ENCODE data around the gene DHX30. TPM values are rescaled to one million over a fixed set of nuclear protein-coding genes. Genes with fewer than 3 reads are reported as not detected.

Gene DHX30
- total RNA-seq, 4 donors from 2014 or later = 31.0 to 52.3 (median 47.9) TPM

- Histone ChIP-seq H3K4me1 (no peaks in the 10 kb centered on the region), H3K36me3 (peaks cover 0 to 76% (median 23%) of the 10 kb centered on the region in 4 donors), H3K4me3 (no peak overlapping the region), H3K27ac (no peak overlapping the region), H3K27me3 (no peaks in the 10 kb centered on the region), H3K9me3 (no peaks in the 10 kb centered on the region)
- WGBS, 2 donors (ENCODE audit: low coverage in 1 of 2) = 97% methylated on average over 8 of the region's 8 CpGs; no CpG with 5 or more reads in 1 of the 2 donors
- no peak for DNase-seq
- in situ Hi-C loops (cut with MboI; ENCODE audit: low pct_ligation_motif_present in 1 of 4, low pct_unique_long_range_greater_than_20kb in 1 of 4, low sequenced_read_pairs in 3 of 4) (no loop called here), intact Hi-C loops (cut with DNase I; ENCODE audit: low total_unique reads) (no loop called here)
- TF ChIP-seq POLR2A (IDR thresholded peaks at IDR 0.05) (no peak), POLR2AphosphoS5 (IDR thresholded peaks at IDR 0.05) (no peak), CTCF (IDR thresholded peaks at IDR 0.05) (no peak), EP300 (IDR thresholded peaks at IDR 0.05; ENCODE audit: low read depth) (no peak)
Measured at GRCh38 chr3:47867451-47868044, 64.6 kb downstream of the DHX30 start.

- H3K4me1 ChIP-seq = no peaks in the 10 kb centered on the region
- no peaks in the 10 kb centered on the region for H3K9me3 ChIP-seq
- WGBS, 2 donors (ENCODE audit: low coverage in 1 of 2) = 84% methylated on average over 2 of the region's 2 CpGs; no CpG with 5 or more reads in 1 of the 2 donors
- in situ Hi-C loops (cut with MboI; ENCODE audit: low pct_ligation_motif_present in 1 of 4, low pct_unique_long_range_greater_than_20kb in 1 of 4, low sequenced_read_pairs in 3 of 4) (no loop called here), intact Hi-C loops (cut with DNase I; ENCODE audit: low total_unique reads) (no loop called here)
- H3K36me3 ChIP-seq = peaks cover 0 to 76% (median 23%) of the 10 kb centered on the region in 4 donors
- DNase-seq = no peak
- H3K4me3 ChIP-seq = no peak overlapping the region
- TF ChIP-seq CTCF (IDR thresholded peaks at IDR 0.05) (no peak), POLR2AphosphoS5 (IDR thresholded peaks at IDR 0.05) (no peak), POLR2A (IDR thresholded peaks at IDR 0.05) (no peak), EP300 (IDR thresholded peaks at IDR 0.05; ENCODE audit: low read depth) (no peak)
- no peaks in the 10 kb centered on the region for H3K27me3 ChIP-seq
- no peak overlapping the region for H3K27ac ChIP-seq
Measured at GRCh38 chr3:47868306-47868705, 65.4 kb downstream of the DHX30 start.

GRCh38 chr3:47870156-47870555 lies 67.2 kb downstream of the DHX30 start:
- H3K36me3 ChIP-seq = peaks cover 0 to 75% (median 25%) of the 10 kb centered on the region in 4 donors
- intact Hi-C loops (cut with DNase I; ENCODE audit: low total_unique reads) = no loop called here
- H3K27ac ChIP-seq = no peak overlapping the region
- H3K4me1 ChIP-seq = no peaks in the 10 kb centered on the region
- no peak for DNase-seq
- no peaks in the 10 kb centered on the region for H3K27me3 ChIP-seq
- 88% methylated on average over 3 of the region's 3 CpGs; no CpG with 5 or more reads in 1 of the 2 donors for WGBS, 2 donors (ENCODE audit: low coverage in 1 of 2)
- in situ Hi-C loops (cut with MboI; ENCODE audit: low pct_ligation_motif_present in 1 of 4, low pct_unique_long_range_greater_than_20kb in 1 of 4, low sequenced_read_pairs in 3 of 4) = no loop called here
- TF ChIP-seq CTCF (IDR thresholded peaks at IDR 0.05) (no peak), POLR2A (IDR thresholded peaks at IDR 0.05) (no peak), EP300 (IDR thresholded peaks at IDR 0.05; ENCODE audit: low read depth) (no peak), POLR2AphosphoS5 (IDR thresholded peaks at IDR 0.05) (no peak)
- H3K9me3 ChIP-seq = no peaks in the 10 kb centered on the region
- H3K4me3 ChIP-seq = no peak overlapping the region

- in situ Hi-C loops (cut with MboI; ENCODE audit: low pct_ligation_motif_present in 1 of 4, low pct_unique_long_range_greater_than_20kb in 1 of 4, low sequenced_read_pairs in 3 of 4) = no loop called here
- TF ChIP-seq EP300 (IDR thresholded peaks at IDR 0.05; ENCODE audit: low read depth) (no peak), CTCF (IDR thresholded peaks at IDR 0.05) (no peak), POLR2AphosphoS5 (IDR thresholded peaks at IDR 0.05) (no peak), POLR2A (IDR thresholded peaks at IDR 0.05) (no peak)
- Histone ChIP-seq H3K9me3 (no peaks in the 10 kb centered on the region), H3K4me3 (no peak overlapping the region), H3K4me1 (no peaks in the 10 kb centered on the region), H3K27ac (no peak overlapping the region), H3K36me3 (peaks cover 0 to 75% (median 26%) of the 10 kb centered on the region in 4 donors), H3K27me3 (no peaks in the 10 kb centered on the region)
- intact Hi-C loops (cut with DNase I; ENCODE audit: low total_unique reads) = no loop called here
- DNase-seq = no peak
- WGBS, 2 donors (ENCODE audit: low coverage in 1 of 2) = 88 to 90% methylated on average over 5 to 9 of the region's 12 CpGs
Measured at GRCh38 chr3:47870702-47871260, 67.8 kb downstream of the DHX30 start.

All from transverse colon (tissue), 4 donors.